IMR-90 (cell line): ENCODE data around the gene SLC37A1. TPM values are rescaled to one million over a fixed set of nuclear protein-coding genes. Genes with fewer than 3 reads are reported as not detected.

Source experiments
- ATAC-seq: fragments of 200-7000 bp; cut with Tn5 transposase; 2 replicates; pipeline ENCODE4 v1.9.1; 2020; ENCODE audit warnings: low read depth, mild to moderate bottlenecking, moderate library complexity
- BruUV-seq: library from RNA; stranded (reverse); fragments of 400-500 nt; replicated peaks from 2 replicates; lab custom pipeline; 2021; lab: Mats Ljungman, UMichigan
- CTCF ChIA-PET: fragments of 300-600 bp; formaldehyde crosslinking; extraction: SDS; loops from one replicate; lab custom pipeline; 2021; ENCODE audit warnings: antibody characterized with exemption; lab: Yijun Ruan, JAX
- POLR2A ChIA-PET: fragments of 300-600 bp; sonication (Branson Sonifier 250); formaldehyde crosslinking; loops from one replicate; lab custom pipeline; 2022; ENCODE audit warnings: antibody characterized with exemption; ENCODE audit not compliant: unreplicated experiment; lab: Charles Lee
- DNase-seq: peaks from one replicate; pipeline ENCODE4 v3.0.0; 2013
- H2AFZ ChIP-seq: replicated peaks from 2 replicates; pipeline ENCODE3; 2013; ENCODE audit warnings: low read length, mild to moderate bottlenecking; ENCODE audit not compliant: poor library complexity
- H2AK5ac ChIP-seq: 2 replicates; pipeline ENCODE4 v1.6.1; 2013; ENCODE audit warnings: low read depth, low read length, inconsistent platforms
- H2AK9ac ChIP-seq: replicated peaks from 2 replicates; pipeline ENCODE3; 2013; ENCODE audit warnings: mild to moderate bottlenecking, low read depth, low read length, moderate library complexity; ENCODE audit not compliant: poor library complexity
- H2BK120ac ChIP-seq: 2 replicates; pipeline ENCODE4 v1.6.1; 2013; ENCODE audit warnings: low read depth, low read length, inconsistent platforms
- H2BK15ac ChIP-seq: 3 replicates; pipeline ENCODE4 v1.6.1; 2013; ENCODE audit warnings: low read depth, low read length, inconsistent platforms
- H2BK20ac ChIP-seq: 2 replicates; pipeline ENCODE4 v1.6.1; 2013; ENCODE audit warnings: low read depth, mild to moderate bottlenecking, inconsistent platforms, low read length, moderate library complexity
- H2BK5ac ChIP-seq: 2 replicates; pipeline ENCODE4 v1.6.1; 2013; ENCODE audit warnings: mild to moderate bottlenecking, low read depth, low read length, inconsistent platforms; ENCODE audit not compliant: poor library complexity, severe bottlenecking
- H3K14ac ChIP-seq: replicated peaks from 2 replicates; pipeline ENCODE4 v1.6.1; 2013; ENCODE audit warnings: low read depth, low read length, inconsistent platforms
- H3K18ac ChIP-seq: 2 replicates; pipeline ENCODE4 v1.6.1; 2013; ENCODE audit warnings: low read depth, low read length, control low read depth
- H3K23ac ChIP-seq: 2 replicates; pipeline ENCODE4 v1.6.1; 2013; ENCODE audit warnings: low read depth, low read length, inconsistent platforms
- H3K27ac ChIP-seq: 2 replicates; pipeline ENCODE4 v1.5.1; 2013; ENCODE audit warnings: mild to moderate bottlenecking, control low read depth, low read length; ENCODE audit not compliant: insufficient read depth
- H3K27me3 ChIP-seq: 2 replicates; pipeline ENCODE4 v1.6.1; 2013; ENCODE audit warnings: low read length; ENCODE audit not compliant: control insufficient read depth, insufficient read depth
- H3K36me3 ChIP-seq: 2 replicates; pipeline ENCODE4 v1.6.1; 2013; ENCODE audit warnings: low read length, mixed read lengths; ENCODE audit not compliant: control insufficient read depth, insufficient read depth
- H3K4ac ChIP-seq: 2 replicates; pipeline ENCODE4 v1.6.1; 2013; ENCODE audit warnings: low read depth, low read length, inconsistent platforms
- H3K4me1 ChIP-seq: 2 replicates; pipeline ENCODE4 v1.6.1; 2013; ENCODE audit warnings: low read length, mixed read lengths; ENCODE audit not compliant: control insufficient read depth, insufficient read depth
- H3K4me2 ChIP-seq: 2 replicates; pipeline ENCODE4 v1.6.1; 2013; ENCODE audit warnings: low read depth, mild to moderate bottlenecking, control low read depth, low read length, moderate library complexity
- H3K4me3 ChIP-seq: 2 replicates; pipeline ENCODE4 v1.5.1; 2013; ENCODE audit warnings: low read depth, mild to moderate bottlenecking, control low read depth, low read length, moderate library complexity; ENCODE audit not compliant: insufficient read depth
- H3K56ac ChIP-seq: 2 replicates; pipeline ENCODE4 v1.6.1; 2013; ENCODE audit warnings: low read length, inconsistent platforms; ENCODE audit not compliant: insufficient read depth; ENCODE audit errors: extremely low read depth
- H3K79me1 ChIP-seq, 2 experiments: 2 replicates each; pipeline ENCODE4 v1.6.1; 2013; ENCODE audit warnings: low read length in 2 of 2, inconsistent platforms in 1 of 2, low read depth in 1 of 2
- H3K9ac ChIP-seq: 2 replicates; pipeline ENCODE4 v1.6.1; 2013; ENCODE audit warnings: low read depth, low read length, control low read depth
- H3K9me1 ChIP-seq: 2 replicates; pipeline ENCODE4 v1.6.1; 2013; ENCODE audit warnings: low read length, inconsistent platforms; ENCODE audit not compliant: insufficient read depth
- H3K9me3 ChIP-seq: 2 replicates; pipeline ENCODE4 v1.6.1; 2013; ENCODE audit warnings: low read length; ENCODE audit not compliant: control insufficient read depth, insufficient read depth
- H4K20me1 ChIP-seq: 2 replicates; pipeline ENCODE4 v1.6.1; 2013; ENCODE audit warnings: low read length, inconsistent platforms; ENCODE audit not compliant: insufficient read depth
- H4K5ac ChIP-seq: 2 replicates; pipeline ENCODE4 v1.6.1; 2013; ENCODE audit warnings: mild to moderate bottlenecking, low read depth, low read length, control low read depth
- H4K8ac ChIP-seq, 2 experiments: 2 replicates each; pipeline ENCODE4 v1.6.1; 2013; ENCODE audit warnings: low read depth in 2 of 2, low read length in 2 of 2, control low read depth in 1 of 2, inconsistent platforms in 1 of 2
- H4K91ac ChIP-seq: 2 replicates; pipeline ENCODE4 v1.6.1; 2013; ENCODE audit warnings: low read depth, low read length, inconsistent platforms; ENCODE audit not compliant: insufficient read depth
- FOS ChIP-seq: fragments of 150-350 bp; IDR thresholded peaks from 2 replicates; pipeline ENCODE4 v1.6.1; 2016; ENCODE audit warnings: low read depth, low read length
- MAFK ChIP-seq: IDR thresholded peaks from 2 replicates; pipeline ENCODE4 v1.6.1; 2012; ENCODE audit warnings: low read depth, low read length, improper control_type of control experiment
- MAZ ChIP-seq: IDR thresholded peaks from 2 replicates; pipeline ENCODE4 v1.6.1; 2012; ENCODE audit warnings: low read depth, mild to moderate bottlenecking, low read length, improper control_type of control experiment, moderate library complexity, borderline replicate concordance
- SMC3 ChIP-seq: fragments of 150-350 bp; IDR thresholded peaks from 2 replicates; pipeline ENCODE4 v1.6.1; 2016; ENCODE audit warnings: low read depth, mild to moderate bottlenecking, antibody characterized with exemption, low read length, moderate library complexity
- WGBS, 2 experiments: methylation state at CpG; one replicate each; pipeline versions ENCODE4 v1.1.5 to v1.1.7; 2013; ENCODE audit warnings: missing lambda C conversion rate in 2 of 2; ENCODE audit not compliant: insufficient read length in 1 of 2; ENCODE audit errors: extremely low coverage in 2 of 2; 5-methylcytosine and 5-hydroxymethylcytosine counted together
- dilution Hi-C: fragments of 300-500 bp; cut with HindIII; formaldehyde crosslinking; loops from one replicate; pipeline ENCODE4 v1.14.3; 2018; ENCODE audit warnings: low sequenced_read_pairs; ENCODE audit not compliant: unreplicated experiment
- in situ Hi-C: fragments of 300-500 bp; cut with MboI; formaldehyde crosslinking; loops from 3 replicates; pipeline ENCODE4 v1.14.3; 2019; ENCODE audit warnings: low sequenced_read_pairs, inconsistent platforms, mixed read lengths
- intact Hi-C: fragments of 100-400 bp; cut with micrococcal nuclease; formaldehyde crosslinking; loops from 2 replicates; pipeline ENCODE4 v1.10.0; 2022
- polyA plus RNA-seq, 3 experiments: library from polyadenylated mRNA; depleted of rRNA; stranded (reverse); fragments of >200 nt; gene quantifications; 2 replicates each; pipeline ENCODE4 v1.2.3, GENCODE V29; 2012; ENCODE audit warnings: low replicate concordance in 1 of 3
- total RNA-seq: library from RNA; depleted of rRNA; stranded (reverse); fragments of >200 nt; gene quantifications from 2 replicates; pipeline ENCODE4 v1.2.3, GENCODE V29; 2012
- TF ChIP-seq, protein P1 (sequence below): conservative IDR thresholded peaks from 2 replicates; pipeline ENCODE4 v1.5.1; 2012; ENCODE audit warnings: mild to moderate bottlenecking, low read depth, low read length, improper control_type of control experiment
- TF ChIP-seq, protein P2 (sequence below): fragments of 150-350 bp; IDR thresholded peaks from 2 replicates; pipeline ENCODE4 v1.6.1; 2016; ENCODE audit warnings: low read depth, mild to moderate bottlenecking, low read length, moderate library complexity, borderline replicate concordance

The SLC37A1 gene
- total and polyA plus RNA-seq, 2 of the 4 experiments (the other 2 are of a cell fraction): 0.36 to 0.48 TPM

DNA sequence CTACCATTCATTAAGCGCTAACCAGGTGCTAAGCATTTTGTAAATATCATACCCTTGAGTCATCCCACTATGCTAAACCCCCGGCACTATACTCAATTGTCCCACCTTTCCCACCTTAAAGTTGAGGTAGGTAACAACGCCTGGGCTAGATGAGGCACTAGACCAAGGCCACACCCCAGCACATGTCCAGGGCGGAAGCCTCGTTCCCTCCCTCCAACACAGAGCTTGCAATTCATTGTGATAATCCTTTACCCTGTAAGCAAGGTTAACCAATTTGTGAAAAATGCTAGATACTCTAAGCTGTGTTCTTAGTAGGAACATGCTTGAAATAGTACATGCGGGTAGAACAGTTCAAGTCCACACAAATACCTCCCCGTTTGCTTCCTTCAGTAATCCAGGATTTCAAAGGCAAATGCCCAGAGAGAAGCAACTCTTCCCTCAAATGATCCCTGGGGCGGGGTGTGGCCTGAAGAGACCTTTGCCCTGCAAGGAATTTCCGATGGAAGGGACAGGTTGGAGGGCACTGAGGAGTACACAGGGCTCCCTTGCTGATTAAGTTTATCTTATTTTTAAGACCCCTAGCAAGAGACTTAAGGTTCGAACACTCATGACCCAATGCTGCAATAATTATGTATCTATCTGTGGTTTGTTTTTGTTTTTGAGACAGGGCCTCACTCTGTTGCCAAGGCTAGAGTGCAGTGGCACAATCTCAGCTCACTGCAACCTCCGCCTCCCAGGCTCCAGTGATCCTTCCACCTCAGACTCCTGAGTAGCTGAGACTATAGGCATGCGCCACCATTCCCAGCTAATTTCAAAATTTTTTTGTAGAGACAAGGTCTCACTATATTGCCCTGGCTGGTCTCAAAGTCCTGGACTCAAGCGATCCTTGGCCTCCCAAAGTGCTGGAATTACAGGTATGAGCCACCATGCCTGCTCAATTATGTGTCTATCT lies 20.3 kb upstream of the SLC37A1 start:
- no peak overlapping the region for H3K4ac ChIP-seq
- DNase-seq (no peak), ATAC-seq (no peak)
- H3K36me3 ChIP-seq: no peaks in the 10 kb centered on the region
- ChIA-PET POLR2A (no interaction called here), CTCF (interaction anchor here (0.6 kb wide), 1 partner anchor 835 kb away, joined by 7 read pairs; no protein-coding TSS in a partner anchor)
- peaks cover 8% of the 10 kb centered on the region; the same call in 1 of the 2 replicates for H3K27me3 ChIP-seq
- H2BK15ac ChIP-seq: no peak overlapping the region
- 0 out of 2 replicates have a peak, but pooled peaks cover 4% of the 10 kb centered on the region for H3K9me1 ChIP-seq
- no peak overlapping the region for H3K14ac ChIP-seq
- H4K5ac ChIP-seq: no peak overlapping the region
- no peak overlapping the region for H4K8ac ChIP-seq
- TF ChIP-seq, protein P1, sequence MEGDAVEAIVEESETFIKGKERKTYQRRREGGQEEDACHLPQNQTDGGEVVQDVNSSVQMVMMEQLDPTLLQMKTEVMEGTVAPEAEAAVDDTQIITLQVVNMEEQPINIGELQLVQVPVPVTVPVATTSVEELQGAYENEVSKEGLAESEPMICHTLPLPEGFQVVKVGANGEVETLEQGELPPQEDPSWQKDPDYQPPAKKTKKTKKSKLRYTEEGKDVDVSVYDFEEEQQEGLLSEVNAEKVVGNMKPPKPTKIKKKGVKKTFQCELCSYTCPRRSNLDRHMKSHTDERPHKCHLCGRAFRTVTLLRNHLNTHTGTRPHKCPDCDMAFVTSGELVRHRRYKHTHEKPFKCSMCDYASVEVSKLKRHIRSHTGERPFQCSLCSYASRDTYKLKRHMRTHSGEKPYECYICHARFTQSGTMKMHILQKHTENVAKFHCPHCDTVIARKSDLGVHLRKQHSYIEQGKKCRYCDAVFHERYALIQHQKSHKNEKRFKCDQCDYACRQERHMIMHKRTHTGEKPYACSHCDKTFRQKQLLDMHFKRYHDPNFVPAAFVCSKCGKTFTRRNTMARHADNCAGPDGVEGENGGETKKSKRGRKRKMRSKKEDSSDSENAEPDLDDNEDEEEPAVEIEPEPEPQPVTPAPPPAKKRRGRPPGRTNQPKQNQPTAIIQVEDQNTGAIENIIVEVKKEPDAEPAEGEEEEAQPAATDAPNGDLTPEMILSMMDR: no peak
- TF ChIP-seq SMC3 (no peak), FOS (no peak), MAFK (no peak), MAZ (no peak)
- TF ChIP-seq, protein P2, sequence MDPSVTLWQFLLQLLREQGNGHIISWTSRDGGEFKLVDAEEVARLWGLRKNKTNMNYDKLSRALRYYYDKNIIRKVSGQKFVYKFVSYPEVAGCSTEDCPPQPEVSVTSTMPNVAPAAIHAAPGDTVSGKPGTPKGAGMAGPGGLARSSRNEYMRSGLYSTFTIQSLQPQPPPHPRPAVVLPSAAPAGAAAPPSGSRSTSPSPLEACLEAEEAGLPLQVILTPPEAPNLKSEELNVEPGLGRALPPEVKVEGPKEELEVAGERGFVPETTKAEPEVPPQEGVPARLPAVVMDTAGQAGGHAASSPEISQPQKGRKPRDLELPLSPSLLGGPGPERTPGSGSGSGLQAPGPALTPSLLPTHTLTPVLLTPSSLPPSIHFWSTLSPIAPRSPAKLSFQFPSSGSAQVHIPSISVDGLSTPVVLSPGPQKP: no peak
- dilution Hi-C loops: no loop called here
- no peak overlapping the region for H3K9ac ChIP-seq
- no peaks in the 10 kb centered on the region for H3K79me1 ChIP-seq
- H3K4me3 ChIP-seq: no peak overlapping the region
- intact Hi-C loops: no loop called here
- no peak overlapping the region for H3K4me2 ChIP-seq
- H3K4me1 ChIP-seq: no peaks in the 10 kb centered on the region
- WGBS, 2 experiments: 90% methylated on average over 2 of the region's 13 CpGs; no CpG with 5 or more reads in 1 of the 2 experiments
- H3K27ac ChIP-seq: no peak overlapping the region
- H2BK20ac ChIP-seq: no peak overlapping the region
- H2BK120ac ChIP-seq: no peak overlapping the region
- no peak overlapping the region for H3K18ac ChIP-seq
- H2AK9ac ChIP-seq: no peak overlapping the region
- no peak overlapping the region for H3K23ac ChIP-seq
- H3K9me3 ChIP-seq: no peaks in the 10 kb centered on the region; the same call in 1 of the 2 replicates
- H2AK5ac ChIP-seq: no peak overlapping the region
- in situ Hi-C loops: no loop called here
- no peak overlapping the region for H2AFZ ChIP-seq
- no peak overlapping the region for H3K56ac ChIP-seq
- BruUV-seq: no TSS peak
- H2BK5ac ChIP-seq: no peak overlapping the region
- no peaks in the 10 kb centered on the region for H4K20me1 ChIP-seq
- no peak overlapping the region for H4K91ac ChIP-seq
